ENCODE measurements around the gene TPBGL. TPM values are rescaled to one million over a fixed set of nuclear protein-coding genes. Genes with fewer than 3 reads are reported as not detected.

Gene TPBGL
- polyA plus RNA-seq, 3 donors: 0.09 to 0.14 TPM; not detected in 1

GRCh38 chr11:75291741-75292140 is 51.2 kb downstream of the TPBGL start:
- DNase-seq: no peak

GRCh38 chr11:75292943-75293342 is 52.4 kb downstream of the TPBGL start:
- DNase-seq: no peak

Other genes with a start within 250 kb of the TPBGL start
- gene OR2AT4, start 143.9 kb upstream of the TPBGL start, polyA plus RNA-seq (ENCODE audit: insufficient read length in 3 of 3): under 1 TPM; 0.01 to 0.05 (median 0.03) TPM
- 10 to 100 TPM in 2 of 3 donors, 1 to 10 TPM in 1; 9.6 to 11.1 (median 10.4) TPM for gene SLCO2B1, start 89.7 kb upstream of the TPBGL start, polyA plus RNA-seq (ENCODE audit: insufficient read length in 3 of 3)
- 10 to 100 TPM; 22.7 to 27.8 (median 24.7) TPM for gene ARRB1, start 110.9 kb downstream of the TPBGL start, polyA plus RNA-seq (ENCODE audit: insufficient read length in 3 of 3)
- 1,000 to 10,000 TPM; 2,516 to 2,777 (median 2,726) TPM for gene RPS3, start 158.7 kb downstream of the TPBGL start, polyA plus RNA-seq (ENCODE audit: insufficient read length in 3 of 3)
- gene KLHL35, start 192.4 kb downstream of the TPBGL start, polyA plus RNA-seq (ENCODE audit: insufficient read length in 3 of 3): 1 to 10 TPM in 2 of 3 donors, under 1 TPM in 1; 0.73 to 1.1 (median 1.1) TPM